ENCODE data around the gene DENND5B. TPM values are rescaled to one million over a fixed set of nuclear protein-coding genes. Genes with fewer than 3 reads are reported as not detected.
"Not testable (repeated sequence)": the region's sequence is repeated elsewhere in the genome, so short reads cannot be mapped to it uniquely, and the experiment has no call there.

DENND5B gene
- total RNA-seq, 1 donor from 2014 or later = 17.5 TPM

- TF ChIP-seq, protein P1, sequence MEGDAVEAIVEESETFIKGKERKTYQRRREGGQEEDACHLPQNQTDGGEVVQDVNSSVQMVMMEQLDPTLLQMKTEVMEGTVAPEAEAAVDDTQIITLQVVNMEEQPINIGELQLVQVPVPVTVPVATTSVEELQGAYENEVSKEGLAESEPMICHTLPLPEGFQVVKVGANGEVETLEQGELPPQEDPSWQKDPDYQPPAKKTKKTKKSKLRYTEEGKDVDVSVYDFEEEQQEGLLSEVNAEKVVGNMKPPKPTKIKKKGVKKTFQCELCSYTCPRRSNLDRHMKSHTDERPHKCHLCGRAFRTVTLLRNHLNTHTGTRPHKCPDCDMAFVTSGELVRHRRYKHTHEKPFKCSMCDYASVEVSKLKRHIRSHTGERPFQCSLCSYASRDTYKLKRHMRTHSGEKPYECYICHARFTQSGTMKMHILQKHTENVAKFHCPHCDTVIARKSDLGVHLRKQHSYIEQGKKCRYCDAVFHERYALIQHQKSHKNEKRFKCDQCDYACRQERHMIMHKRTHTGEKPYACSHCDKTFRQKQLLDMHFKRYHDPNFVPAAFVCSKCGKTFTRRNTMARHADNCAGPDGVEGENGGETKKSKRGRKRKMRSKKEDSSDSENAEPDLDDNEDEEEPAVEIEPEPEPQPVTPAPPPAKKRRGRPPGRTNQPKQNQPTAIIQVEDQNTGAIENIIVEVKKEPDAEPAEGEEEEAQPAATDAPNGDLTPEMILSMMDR (conservative IDR thresholded peaks at IDR 0.05) = no peak
- Mint-ChIP-seq H3K27me3 (peaks cover 4% of the 10 kb centered on the region), H3K9me3 (peaks cover 14% of the 10 kb centered on the region), H3K4me3 (no peak overlapping the region), H3K4me1 (ENCODE audit: unreplicated experiment) (no peaks in the 10 kb centered on the region), H3K36me3 (peaks cover 16% of the 10 kb centered on the region), H3K27ac (no peak overlapping the region)
- no peak for DNase-seq (ENCODE audit: extremely low spot score, unreplicated experiment)
Observed at GRCh38 chr12:31557707-31558106, 33.2 kb downstream of the DENND5B start.

DNA sequence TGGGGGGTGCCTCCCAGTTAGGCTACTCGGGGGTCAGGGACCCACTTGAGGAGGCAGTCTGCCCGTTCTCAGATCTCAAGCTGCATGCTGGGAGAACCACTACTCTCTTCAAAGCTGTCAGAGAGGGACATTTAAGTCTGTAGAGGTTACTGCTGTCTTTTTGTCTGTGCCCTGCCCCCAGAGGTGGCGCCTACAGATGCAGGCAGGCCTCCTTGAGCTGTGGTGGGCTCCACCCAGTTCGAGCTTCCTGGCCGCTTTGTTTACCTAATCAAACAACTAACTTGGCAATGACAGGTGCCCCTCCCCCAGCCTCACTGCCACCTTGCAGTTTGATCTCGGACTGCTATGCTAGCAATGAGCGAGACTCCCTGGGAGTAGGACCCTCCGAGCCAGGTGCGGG, 35.5 kb downstream of the DENND5B start:
- H3K36me3 Mint-ChIP-seq = peaks cover 16% of the 10 kb centered on the region
- not testable (repeated sequence) for DNase-seq (ENCODE audit: extremely low spot score, unreplicated experiment); H3K27ac Mint-ChIP-seq; H3K4me3 Mint-ChIP-seq; H3K27me3 Mint-ChIP-seq; H3K4me1 Mint-ChIP-seq (ENCODE audit: unreplicated experiment)
- peaks cover 11% of the 10 kb centered on the region for H3K9me3 Mint-ChIP-seq

GRCh38 chr12:31550590-31550989, 40.3 kb downstream of the DENND5B start:
- H3K27me3 Mint-ChIP-seq; H3K4me3 Mint-ChIP-seq; H3K9me3 Mint-ChIP-seq; H3K4me1 Mint-ChIP-seq (ENCODE audit: unreplicated experiment); DNase-seq (ENCODE audit: extremely low spot score, unreplicated experiment); H3K27ac Mint-ChIP-seq: not testable (repeated sequence)
- H3K36me3 Mint-ChIP-seq = peaks cover 10% of the 10 kb centered on the region

GRCh38 chr12:31536672-31537071, 54.3 kb downstream of the DENND5B start:
- TF ChIP-seq, protein P1 (conservative IDR thresholded peaks at IDR 0.05) = no peak
- Mint-ChIP-seq H3K4me3 (no peak overlapping the region), H3K9me3 (peaks cover 9% of the 10 kb centered on the region), H3K27me3 (no peaks in the 10 kb centered on the region), H3K27ac (no peak overlapping the region), H3K4me1 (ENCODE audit: unreplicated experiment) (peaks cover 5% of the 10 kb centered on the region), H3K36me3 (peaks cover 36% of the 10 kb centered on the region)
- no peak for DNase-seq (ENCODE audit: extremely low spot score, unreplicated experiment)

DNA sequence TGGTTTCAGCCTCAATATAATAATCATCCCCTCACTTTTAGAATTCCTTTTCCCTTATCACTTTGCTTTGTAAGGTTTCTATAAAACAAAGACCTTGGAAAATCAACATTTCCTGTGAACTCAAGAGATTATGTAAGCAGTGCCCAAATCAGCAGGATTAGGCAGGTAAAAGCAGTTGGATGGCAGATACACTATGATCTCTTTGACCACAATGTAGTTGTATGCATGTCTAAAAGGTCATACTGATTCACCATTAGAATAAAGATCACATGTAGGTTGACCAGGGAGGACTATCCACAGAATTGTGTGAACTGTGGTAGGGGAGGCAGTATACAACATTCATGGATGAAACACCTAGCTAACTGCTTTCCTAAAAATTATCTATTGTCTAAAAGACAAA, 57.5 kb downstream of the DENND5B start:
- no peak for DNase-seq (ENCODE audit: extremely low spot score, unreplicated experiment)
- no peak overlapping the region for H3K4me3 Mint-ChIP-seq
- peaks cover 22% of the 10 kb centered on the region for H3K36me3 Mint-ChIP-seq
- H3K27ac Mint-ChIP-seq = no peak overlapping the region
- H3K27me3 Mint-ChIP-seq = no peaks in the 10 kb centered on the region
- peaks cover 4% of the 10 kb centered on the region for H3K9me3 Mint-ChIP-seq
- peaks cover 5% of the 10 kb centered on the region for H3K4me1 Mint-ChIP-seq (ENCODE audit: unreplicated experiment)
- TF ChIP-seq, protein P1 (conservative IDR thresholded peaks at IDR 0.05) = no peak

- Mint-ChIP-seq H3K4me3 (no peak overlapping the region), H3K36me3 (peaks cover 22% of the 10 kb centered on the region)
Observed at GRCh38 chr12:31531893-31532292, 59.0 kb downstream of the DENND5B start.

More at GRCh38 chr12:31531893-31532292, 59.0 kb downstream of the DENND5B start:
- Mint-ChIP-seq H3K27me3 (peaks cover 3% of the 10 kb centered on the region), H3K4me1 (ENCODE audit: unreplicated experiment) (peaks cover 5% of the 10 kb centered on the region), H3K27ac (no peak overlapping the region), H3K9me3 (no peaks in the 10 kb centered on the region)
- TF ChIP-seq, protein P1 (conservative IDR thresholded peaks at IDR 0.05) = no peak
- no peak for DNase-seq (ENCODE audit: extremely low spot score, unreplicated experiment)
